Measurements from ENCODE around the gene SAMSN1.

- TF ChIP-seq CTCF (IDR thresholded peaks at IDR 0.05; ENCODE audit: low read length) (no peak), EZH2 (IDR thresholded peaks at IDR 0.05; ENCODE audit: borderline replicate concordance, low read length) (no peak)
Measured at GRCh38 chr21:14483296-14483695, 62.8 kb downstream of the SAMSN1 start.

Measured in OCI-LY1 (cell line).